Left cardiac atrium (tissue), 4 donors: Measurements from ENCODE around the gene MOB1B. TPM values are rescaled to one million over a fixed set of nuclear protein-coding genes. Genes with fewer than 3 reads are reported as not detected.
"Not testable (repeated sequence)": the region's sequence is repeated elsewhere in the genome, so short reads cannot be mapped to it uniquely, and the experiment has no call there.

Experiments used
- ATAC-seq, 2 donors: fragments of 200-7000 bp; cut with Tn5 transposase; one replicate each; pipeline ENCODE4 v1.9.1; 2020; ENCODE audit warnings: mild to moderate bottlenecking in 2 of 2, moderate library complexity in 2 of 2
- DNase-seq: peaks from one replicate; pipeline ENCODE4 v3.0.0-alpha.2; 2020
- intact Hi-C, 2 donors: fragments of 100-400 bp; cut with DNase I; formaldehyde crosslinking; loops; one replicate each; pipeline versions ENCODE4 v1.14.1 to v1.15.1; 2022 to 2023
- long read RNA-seq: library from polyadenylated mRNA; unstranded; transcript quantifications from one replicate; pipeline ENCODE4 v2.0.0, GENCODE V29; 2021
- total RNA-seq, 2 donors: library from RNA; stranded (reverse); fragmentation: NEBNext Ultra II Directional; extraction: Animal tissue kit (Norgen Biotek cat#: 25700); gene quantifications; one replicate each; pipeline ENCODE4 v1.2.1, GENCODE V29; 2021
- donor health status: DM: no; HTN: yes; CAD: no.
- donor health status: DM: no; HTN: yes; CAD: no; lungs with severe emphysema.
- donor health status: DM: yes; HTN: yes; CAD: no.
- donor health status: Dilated cardiomyopathy.

The MOB1B gene
- total RNA-seq, result 10 to 100 TPM; 16.0 to 20.3 TPM
- long read RNA-seq, partial matches to known transcripts, result 0 of 2 reads
- long read RNA-seq, other reads (novel, unspliced or antisense), result 2 of 2 reads

- ATAC-seq (peak; percentile 95 to 98), DNase-seq (peak; percentile 92)
- intact Hi-C loops, result loop anchor here in 1 of 2 donors (2.0 kb wide), 1 partner anchor 63 kb away; the partner anchor contains the start of gene GRSF1
Measured at GRCh38 chr4:70901984-70902576, at the start of gene MOB1B. MOB1B (plus strand) TSS chr4:70902369; CDS start chr4:70902537, 168 bp downstream.

- intact Hi-C loops, result no loop called here
- DNase-seq (no peak), ATAC-seq (no peak)
Measured at GRCh38 chr4:70855464-70855863, 46.7 kb upstream of the MOB1B start.

- no peak for DNase-seq
- intact Hi-C loops, result no loop called here
- no peak for ATAC-seq
Measured at GRCh38 chr4:70858454-70858853, 43.7 kb upstream of the MOB1B start.

- DNase-seq (no peak), ATAC-seq (no peak)
- intact Hi-C loops, result no loop called here
Measured at GRCh38 chr4:70859066-70859465, 43.1 kb upstream of the MOB1B start.

- intact Hi-C loops, result no loop called here
- no peak for ATAC-seq
- no peak for DNase-seq
Measured at GRCh38 chr4:70863099-70863790, 38.9 kb upstream of the MOB1B start.

- ATAC-seq, result no peak
- DNase-seq, result no peak
- intact Hi-C loops, result no loop called here
Measured at GRCh38 chr4:70868778-70869177, 33.4 kb upstream of the MOB1B start.

GRCh38 chr4:70873216-70873615 lies 29.0 kb upstream of the MOB1B start:
- intact Hi-C loops, result no loop called here
- ATAC-seq (no peak), DNase-seq (no peak)

- ATAC-seq, result no peak
- no peak for DNase-seq
- intact Hi-C loops, result no loop called here
Measured at GRCh38 chr4:70874268-70875156, 27.7 kb upstream of the MOB1B start.

- intact Hi-C loops, result no loop called here
- DNase-seq, result no peak
- no peak for ATAC-seq
Measured at GRCh38 chr4:70877556-70877955, 24.6 kb upstream of the MOB1B start.

GRCh38 chr4:70880739-70881138 lies 21.4 kb upstream of the MOB1B start:
- intact Hi-C loops, result no loop called here
- ATAC-seq (no peak), DNase-seq (no peak)

GRCh38 chr4:70885174-70885573 lies 17.0 kb upstream of the MOB1B start:
- intact Hi-C loops, result no loop called here

GRCh38 chr4:70892086-70892769 lies 9.9 kb upstream of the MOB1B start:
- DNase-seq (peak; percentile 39), ATAC-seq (peak in 1 of 2 donors; percentile 65)
- intact Hi-C loops, result no loop called here

More at GRCh38 chr4:70885174-70885573, 17.0 kb upstream of the MOB1B start:
- no peak for DNase-seq
- ATAC-seq, result no peak

GRCh38 chr4:70893790-70894189 lies 8.4 kb upstream of the MOB1B start:
- DNase-seq (no peak), ATAC-seq (no peak)
- intact Hi-C loops, result no loop called here

GRCh38 chr4:70895405-70895804 lies 6.8 kb upstream of the MOB1B start:
- peak; percentile 51 to 84 for ATAC-seq
- intact Hi-C loops, result no loop called here

GRCh38 chr4:70895811-70896491 lies 6.2 kb upstream of the MOB1B start:
- DNase-seq (no peak), ATAC-seq (peak; percentile 27 to 28)
- intact Hi-C loops, result no loop called here

More at GRCh38 chr4:70895405-70895804, 6.8 kb upstream of the MOB1B start:
- DNase-seq, result no peak

GRCh38 chr4:70898581-70898980 lies 3.6 kb upstream of the MOB1B start:
- DNase-seq, ATAC-seq, intact Hi-C loops: not testable (repeated sequence)

- DNase-seq (no peak), ATAC-seq (no peak)
- intact Hi-C loops, result no loop called here
Measured at GRCh38 chr4:70901607-70901983, 574 bp upstream of the MOB1B start.

- intact Hi-C loops, result loop anchor here in 1 of 2 donors (2.0 kb wide), 1 partner anchor 64 kb away; the partner anchor contains the start of gene GRSF1
- DNase-seq (no peak), ATAC-seq (peak; percentile 71 to 84)
Measured at GRCh38 chr4:70902577-70903290, 565 bp downstream of the MOB1B start.
